ENCODE measurements around the gene TBC1D4. TPM values are rescaled to one million over a fixed set of nuclear protein-coding genes. Genes with fewer than 3 reads are reported as not detected.

The TBC1D4 gene
- total RNA-seq, 1 experiment from 2014 or later: 177 TPM

DNA sequence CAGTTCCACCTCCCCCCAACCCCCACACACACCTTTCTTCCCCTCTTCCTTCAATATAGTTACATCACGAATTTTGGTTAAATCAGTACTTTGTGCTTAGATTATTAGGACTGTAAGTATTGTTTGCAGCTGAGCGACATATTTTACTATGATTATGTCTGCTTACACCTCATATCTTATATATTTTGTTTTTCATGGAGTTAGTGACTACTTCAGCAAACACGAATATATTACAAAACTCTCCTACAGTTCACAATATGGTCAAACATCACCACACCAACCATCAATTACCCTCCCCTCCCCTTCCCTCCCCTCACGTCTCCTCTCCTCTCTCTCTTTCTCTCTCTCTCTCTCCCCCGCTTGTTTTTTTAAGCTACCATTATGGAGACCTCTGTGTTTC lies 152.9 kb downstream of the TBC1D4 start:
- peaks cover 71% of the 10 kb centered on the region for H3K4me1 ChIP-seq
- Mint-ChIP-seq H3K27me3 (ENCODE audit: insufficient read depth, unreplicated experiment) (no peaks in the 10 kb centered on the region), H3K4me3 (ENCODE audit: unreplicated experiment) (no peak overlapping the region), H3K36me3 (ENCODE audit: insufficient read depth, unreplicated experiment) (peaks cover 82% of the 10 kb centered on the region), H3K4me1 (ENCODE audit: low read depth, unreplicated experiment) (peaks cover 52% of the 10 kb centered on the region), H3K27ac (ENCODE audit: unreplicated experiment) (peak overlapping the region; percentile 41), H3K9me3 (ENCODE audit: unreplicated experiment) (no peaks in the 10 kb centered on the region)
- no peaks in the 10 kb centered on the region; the same call in none of the 2 replicates for H3K36me3 ChIP-seq (ENCODE audit: control insufficient read depth, insufficient read depth, low read length)
- H3K4me3 ChIP-seq (ENCODE audit: low read depth, low read length): no peak overlapping the region
- intact Hi-C loops (cut with micrococcal nuclease; ENCODE audit: unreplicated experiment): no loop called here
- no peaks in the 10 kb centered on the region for H3K27me3 ChIP-seq (replicated peaks; ENCODE audit: control insufficient read depth, insufficient read depth, low read length)
- ChIA-PET POLR2A (no interaction called here), CTCF (interaction anchor here (0.6 kb wide), 1 partner anchor 280 kb away, joined by 3 read pairs; no protein-coding TSS in a partner anchor)
- no TSS peak for BruUV-seq (replicated peaks)
- no peak for DNase-seq
- TF ChIP-seq, protein P1, sequence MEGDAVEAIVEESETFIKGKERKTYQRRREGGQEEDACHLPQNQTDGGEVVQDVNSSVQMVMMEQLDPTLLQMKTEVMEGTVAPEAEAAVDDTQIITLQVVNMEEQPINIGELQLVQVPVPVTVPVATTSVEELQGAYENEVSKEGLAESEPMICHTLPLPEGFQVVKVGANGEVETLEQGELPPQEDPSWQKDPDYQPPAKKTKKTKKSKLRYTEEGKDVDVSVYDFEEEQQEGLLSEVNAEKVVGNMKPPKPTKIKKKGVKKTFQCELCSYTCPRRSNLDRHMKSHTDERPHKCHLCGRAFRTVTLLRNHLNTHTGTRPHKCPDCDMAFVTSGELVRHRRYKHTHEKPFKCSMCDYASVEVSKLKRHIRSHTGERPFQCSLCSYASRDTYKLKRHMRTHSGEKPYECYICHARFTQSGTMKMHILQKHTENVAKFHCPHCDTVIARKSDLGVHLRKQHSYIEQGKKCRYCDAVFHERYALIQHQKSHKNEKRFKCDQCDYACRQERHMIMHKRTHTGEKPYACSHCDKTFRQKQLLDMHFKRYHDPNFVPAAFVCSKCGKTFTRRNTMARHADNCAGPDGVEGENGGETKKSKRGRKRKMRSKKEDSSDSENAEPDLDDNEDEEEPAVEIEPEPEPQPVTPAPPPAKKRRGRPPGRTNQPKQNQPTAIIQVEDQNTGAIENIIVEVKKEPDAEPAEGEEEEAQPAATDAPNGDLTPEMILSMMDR (IDR thresholded peaks at IDR 0.05; ENCODE audit: insufficient read depth in 1 of 2, low read depth in 1 of 2, low read length in 1 of 2, severe bottlenecking in 1 of 2, unreplicated experiment in 1 of 2): no peak
- no peaks in the 10 kb centered on the region for H3K9me3 ChIP-seq

DNA sequence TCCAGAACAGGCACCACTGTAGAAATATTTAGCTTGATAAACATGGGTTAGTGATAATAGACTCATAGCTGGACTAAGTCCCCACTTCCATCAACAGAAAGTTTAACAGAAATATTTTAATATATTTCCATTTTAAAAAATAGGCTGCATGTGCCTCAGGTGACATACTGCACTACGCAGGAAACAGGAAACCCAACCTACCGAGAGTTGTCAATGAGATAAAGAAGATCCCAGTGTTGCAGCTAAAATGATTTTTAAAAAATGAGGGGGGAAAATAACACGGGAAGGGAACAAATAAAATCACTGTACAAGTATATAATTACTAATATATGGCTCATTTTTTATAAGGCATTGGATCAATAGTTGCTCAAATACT lies 154.8 kb downstream of the TBC1D4 start:
- no TSS peak for BruUV-seq (replicated peaks)
- H3K36me3 Mint-ChIP-seq (ENCODE audit: insufficient read depth, unreplicated experiment): peaks cover 82% of the 10 kb centered on the region
- TF ChIP-seq, protein P1 (IDR thresholded peaks at IDR 0.05; ENCODE audit: insufficient read depth in 1 of 2, low read depth in 1 of 2, low read length in 1 of 2, severe bottlenecking in 1 of 2, unreplicated experiment in 1 of 2): no peak
- Histone ChIP-seq H3K4me1 (peaks cover 80% of the 10 kb centered on the region), H3K4me3 (ENCODE audit: low read depth, low read length) (no peak overlapping the region), H3K9me3 (no peaks in the 10 kb centered on the region), H3K27me3 (replicated peaks; ENCODE audit: control insufficient read depth, insufficient read depth, low read length) (no peaks in the 10 kb centered on the region), H3K36me3 (ENCODE audit: control insufficient read depth, insufficient read depth, low read length) (no peaks in the 10 kb centered on the region; the same call in 1 of the 2 replicates)
- H3K4me3 Mint-ChIP-seq (ENCODE audit: unreplicated experiment): peak overlapping the region; percentile 62
- H3K27ac Mint-ChIP-seq (ENCODE audit: unreplicated experiment): peak overlapping the region; percentile 58
- ChIA-PET POLR2A (no interaction called here), CTCF (interaction anchor here (0.9 kb wide), 1 partner anchor 155 kb away, joined by 3 read pairs; the partner anchor contains the start of gene TBC1D4)
- no peak for DNase-seq
- intact Hi-C loops (cut with micrococcal nuclease; ENCODE audit: unreplicated experiment): loop anchor here (2.0 kb wide), 1 partner anchor 28 kb away; no protein-coding TSS in a partner anchor
- no peaks in the 10 kb centered on the region for H3K9me3 Mint-ChIP-seq (ENCODE audit: unreplicated experiment)
- H3K4me1 Mint-ChIP-seq (ENCODE audit: low read depth, unreplicated experiment): peaks cover 48% of the 10 kb centered on the region
- H3K27me3 Mint-ChIP-seq (ENCODE audit: insufficient read depth, unreplicated experiment): no peaks in the 10 kb centered on the region

DNA sequence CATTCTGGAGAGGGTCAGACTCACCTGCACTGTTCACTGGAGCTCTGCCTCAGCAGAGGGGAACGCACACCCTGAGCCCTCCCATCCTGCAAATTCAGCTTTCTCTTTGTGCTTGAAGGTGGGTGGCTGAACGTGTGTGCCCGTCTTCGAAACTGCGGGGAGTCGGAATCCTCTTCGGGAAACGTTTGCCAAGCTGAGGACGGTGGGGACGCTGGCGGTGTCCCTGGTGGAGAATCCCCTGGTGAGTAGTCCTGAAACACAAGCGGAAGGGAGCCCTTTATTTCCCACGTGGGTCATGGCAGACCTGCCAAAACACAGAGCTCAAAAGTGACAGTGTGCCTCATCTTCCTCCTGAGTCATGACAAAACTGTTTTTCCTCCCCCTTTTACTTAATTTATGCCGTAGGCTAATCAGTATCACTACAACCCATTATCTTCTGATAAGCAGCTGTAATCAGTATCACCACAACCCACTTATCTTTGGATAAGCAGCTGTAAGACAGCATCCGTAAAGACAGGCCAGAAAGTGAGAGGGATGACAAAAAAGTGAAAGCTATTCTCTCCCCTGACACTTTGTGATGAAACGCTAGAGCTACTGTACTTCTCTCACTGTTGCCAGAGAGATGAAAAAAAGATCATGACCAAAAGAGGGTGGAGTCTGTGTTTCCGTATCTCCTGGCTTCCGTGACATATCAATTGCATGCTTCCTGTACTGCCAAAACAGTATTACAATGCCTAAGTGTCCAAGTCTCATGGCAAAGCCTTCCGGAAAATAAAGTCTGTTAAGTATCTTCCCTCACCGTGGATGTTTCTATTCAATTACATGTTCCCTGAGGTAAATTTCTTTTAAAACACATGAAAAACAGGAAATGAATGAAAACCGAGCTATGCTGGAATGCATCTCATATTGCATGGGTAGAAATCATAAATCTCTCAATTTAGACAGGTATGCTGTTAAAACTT lies 155.5 kb downstream of the TBC1D4 start:
- Mint-ChIP-seq H3K27me3 (ENCODE audit: insufficient read depth, unreplicated experiment) (no peaks in the 10 kb centered on the region), H3K9me3 (ENCODE audit: unreplicated experiment) (no peaks in the 10 kb centered on the region), H3K4me1 (ENCODE audit: low read depth, unreplicated experiment) (peaks cover 48% of the 10 kb centered on the region), H3K27ac (ENCODE audit: unreplicated experiment) (peak overlapping the region; percentile 58), H3K4me3 (ENCODE audit: unreplicated experiment) (peak overlapping the region; percentile 62), H3K36me3 (ENCODE audit: insufficient read depth, unreplicated experiment) (peaks cover 88% of the 10 kb centered on the region)
- H3K4me1 ChIP-seq: peaks cover 77% of the 10 kb centered on the region
- no peak overlapping the region for H3K4me3 ChIP-seq (ENCODE audit: low read depth, low read length)
- intact Hi-C loops (cut with micrococcal nuclease; ENCODE audit: unreplicated experiment): loop anchor here (2.0 kb wide), 1 partner anchor 28 kb away; no protein-coding TSS in a partner anchor
- H3K9me3 ChIP-seq: no peaks in the 10 kb centered on the region
- H3K27me3 ChIP-seq (replicated peaks; ENCODE audit: control insufficient read depth, insufficient read depth, low read length): no peaks in the 10 kb centered on the region
- POLR2A ChIA-PET: no interaction called here
- CTCF ChIA-PET: interaction anchor here (0.7 to 0.9 kb wide), 2 partner anchors 46 to 156 kb away, joined by 3 read pairs; partner anchors contain the start of gene TBC1D4
- TF ChIP-seq, protein P1 (IDR thresholded peaks at IDR 0.05; ENCODE audit: insufficient read depth in 1 of 2, low read depth in 1 of 2, low read length in 1 of 2, severe bottlenecking in 1 of 2, unreplicated experiment in 1 of 2): no peak
- BruUV-seq (replicated peaks): no TSS peak
- DNase-seq: no peak
- H3K36me3 ChIP-seq (ENCODE audit: control insufficient read depth, insufficient read depth, low read length): no peaks in the 10 kb centered on the region
